Measurements from ENCODE around the gene YWHAQ. TPM values are rescaled to one million over a fixed set of nuclear protein-coding genes. Genes with fewer than 3 reads are reported as not detected.

YWHAQ gene
- total RNA-seq, 4 donors from 2014 or later: 160 to 222 (median 168) TPM

GRCh38 chr2:9656270-9656766 is 25.5 kb upstream of the YWHAQ start:
- no peak for TF ChIP-seq CTCF (IDR thresholded peaks at IDR 0.05)
- ATAC-seq (ENCODE audit: low FRiP score) (no peak), DNase-seq (ENCODE audit: low spot score) (no peak)

DNA sequence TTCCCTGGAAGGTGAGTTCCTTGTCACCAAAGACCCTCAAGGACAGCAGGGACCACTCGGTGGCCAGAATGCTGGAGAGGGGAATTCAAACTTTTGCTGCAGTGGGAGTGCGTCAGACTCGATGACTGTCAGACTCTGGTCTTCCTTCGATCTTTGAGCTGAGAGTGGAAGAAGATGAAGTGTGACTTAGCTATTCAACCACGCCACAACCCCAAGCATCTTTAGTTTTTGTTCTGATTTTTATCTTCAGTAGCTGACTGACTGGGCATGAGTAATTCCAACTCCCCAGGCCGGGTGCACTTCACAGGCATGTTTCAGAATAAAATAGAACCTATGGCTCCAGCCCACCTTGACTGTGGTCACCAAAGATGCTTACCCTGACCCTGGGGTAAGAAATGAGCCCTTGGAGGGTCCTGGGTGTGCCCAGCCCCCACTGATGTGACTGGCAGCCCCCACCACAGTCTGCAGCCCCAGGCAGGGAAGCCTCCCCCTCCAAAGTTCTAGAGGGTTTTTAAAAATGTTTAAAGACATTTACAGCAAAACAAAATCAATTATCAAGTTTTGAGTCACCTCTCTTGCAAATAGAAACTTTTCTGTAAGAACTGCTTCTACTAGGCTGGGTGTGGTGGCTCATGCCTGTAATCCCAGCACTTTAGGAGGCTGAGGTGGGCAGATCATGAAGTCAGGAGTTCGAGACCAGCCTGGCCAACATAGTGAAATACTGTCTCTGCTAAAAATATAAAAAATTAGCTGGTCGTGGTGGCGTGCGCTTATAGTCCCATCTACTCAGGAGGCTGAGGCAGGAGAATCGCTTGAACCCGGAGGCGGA is 24.9 kb upstream of the YWHAQ start:
- DNase-seq (ENCODE audit: low spot score) (no peak), ATAC-seq (ENCODE audit: low FRiP score) (no peak)
- TF ChIP-seq CTCF (IDR thresholded peaks at IDR 0.05): no peak

DNA sequence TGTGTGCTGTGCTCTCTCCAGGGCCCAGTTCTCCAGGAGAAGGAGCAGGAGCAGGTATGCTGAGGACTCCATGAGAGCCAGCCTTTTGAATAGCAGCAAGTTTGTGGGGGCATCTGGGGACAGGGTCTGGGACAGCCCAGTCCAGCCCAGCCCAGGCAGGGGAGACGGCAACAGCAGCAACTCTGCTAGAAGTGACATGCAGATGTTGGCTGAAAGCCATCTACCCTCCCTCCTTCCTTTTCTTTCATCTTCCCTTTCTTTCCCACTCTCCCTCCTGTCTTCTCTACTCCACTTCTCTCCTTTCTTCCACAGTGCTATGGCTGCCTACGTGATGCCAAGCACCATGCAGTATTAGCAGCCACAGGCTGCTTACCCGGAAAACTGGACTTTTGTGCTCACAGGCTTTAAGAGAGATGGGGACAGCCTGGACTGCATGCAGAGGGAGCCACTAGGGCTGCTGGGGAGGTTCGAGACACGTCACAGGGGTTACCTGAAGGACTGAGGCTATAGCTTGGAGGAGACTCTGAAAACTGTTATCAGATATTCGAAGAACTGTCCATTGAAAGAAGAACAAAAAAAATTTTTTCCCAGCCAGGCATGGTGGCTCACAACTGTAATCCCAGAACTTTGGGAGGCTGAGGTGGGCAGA is 23.8 kb upstream of the YWHAQ start:
- TF ChIP-seq CTCF (IDR thresholded peaks at IDR 0.05): no peak
- DNase-seq (ENCODE audit: low spot score) (no peak), ATAC-seq (ENCODE audit: low FRiP score) (no peak)

DNA sequence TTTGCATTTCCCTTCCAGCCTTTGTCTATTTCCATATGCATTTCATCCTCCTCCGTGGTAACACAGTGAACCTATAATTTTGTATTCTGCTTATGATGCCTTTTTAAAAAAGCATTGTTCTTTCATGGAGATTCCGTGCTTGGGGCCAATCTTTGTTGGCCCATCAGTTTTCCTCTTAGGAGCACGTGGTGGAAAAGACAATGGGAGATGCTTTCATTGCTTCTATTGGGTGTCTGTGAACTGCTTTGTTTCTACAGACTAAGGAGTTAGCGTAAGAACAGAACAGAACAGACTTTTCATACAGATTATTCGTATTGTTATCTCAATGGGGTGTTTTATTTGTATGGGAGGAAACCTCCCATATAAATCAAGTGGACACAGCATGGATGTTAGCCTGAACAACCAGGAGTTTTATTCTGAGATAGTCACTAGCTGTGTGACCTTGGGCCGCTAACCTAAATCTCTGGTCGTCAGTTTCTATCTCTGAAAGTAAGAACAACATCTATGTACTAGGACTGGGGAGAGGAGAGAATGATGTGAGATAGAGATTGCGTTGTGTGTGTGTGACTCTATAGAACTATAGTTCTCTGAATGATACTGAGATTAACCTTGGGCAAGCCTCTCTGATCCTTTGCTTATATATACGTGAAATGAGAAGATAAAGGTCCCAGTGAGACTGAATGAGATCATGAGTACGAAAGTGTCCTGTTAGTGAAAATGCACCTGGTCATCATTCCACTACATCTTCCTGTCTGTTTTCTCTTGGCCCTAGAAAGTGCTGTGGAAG is 22.9 kb upstream of the YWHAQ start:
- no peak for TF ChIP-seq CTCF (IDR thresholded peaks at IDR 0.05)
- ATAC-seq (ENCODE audit: low FRiP score) (no peak), DNase-seq (ENCODE audit: low spot score) (no peak)

DNA sequence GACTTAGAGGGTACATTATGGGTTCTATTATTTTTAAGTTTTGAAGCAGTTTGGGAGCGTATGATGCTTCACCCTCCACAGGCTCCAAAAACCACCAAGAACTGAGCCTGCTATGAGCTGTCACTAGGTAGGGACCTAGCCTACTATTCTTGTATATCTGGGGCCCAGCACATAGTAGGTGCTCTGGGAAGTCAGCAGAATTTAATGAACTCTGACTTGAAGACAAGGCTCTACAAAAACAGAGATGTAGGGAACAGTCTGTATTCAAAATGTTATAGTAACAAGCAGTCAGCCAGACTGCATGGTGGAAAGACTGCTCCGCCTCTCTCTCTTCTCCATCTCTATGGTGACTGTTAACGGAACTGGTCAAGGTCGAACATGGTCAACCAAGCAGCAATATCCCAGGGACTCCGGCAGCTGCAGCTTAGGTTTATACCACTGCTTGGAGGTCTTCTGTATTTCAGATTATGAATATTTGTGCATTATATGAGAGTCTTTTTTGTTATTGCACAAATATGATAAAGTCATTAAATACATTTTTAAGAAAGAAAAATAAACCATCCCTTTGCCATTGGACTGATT is 22.2 kb upstream of the YWHAQ start:
- DNase-seq (ENCODE audit: low spot score): no peak
- ATAC-seq (ENCODE audit: low FRiP score): no peak
- no peak for TF ChIP-seq CTCF (IDR thresholded peaks at IDR 0.05)

DNA sequence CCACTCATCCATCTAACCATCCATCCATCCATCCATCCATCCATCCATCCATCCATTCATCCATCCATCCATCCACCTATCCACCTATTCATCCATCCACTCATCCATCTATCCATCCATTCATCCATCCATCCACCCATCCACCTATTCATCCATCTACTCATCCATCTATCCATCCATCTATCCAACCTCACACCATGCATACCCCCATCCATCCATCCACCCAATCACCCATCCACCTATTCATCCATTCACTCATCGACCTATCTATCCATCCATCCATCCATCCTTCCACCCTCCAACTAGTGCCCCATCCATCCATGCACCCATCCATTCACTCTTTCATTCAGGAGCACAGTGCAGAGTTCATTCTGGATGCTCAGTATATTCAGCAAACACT is 21.5 kb upstream of the YWHAQ start:
- ATAC-seq (ENCODE audit: low FRiP score) (no peak), DNase-seq (ENCODE audit: low spot score) (no peak)
- no peak for TF ChIP-seq CTCF (IDR thresholded peaks at IDR 0.05)

All from omental fat pad (tissue), 4 donors.